ENCODE results near the gene MPDU1.

- TF ChIP-seq EZH2 (IDR thresholded peaks at IDR 0.05), result no peak
- no peak for TF ChIP-seq POLR2AphosphoS5 (IDR thresholded peaks at IDR 0.05; ENCODE audit: borderline replicate concordance, low read depth, low read length)
These were observed 6.1 kb upstream of the MPDU1 start for GRCh38 chr17:7577327-7578199.
